Fibroblast of the aortic adventitia (primary cell): ENCODE measurements around the gene SH3PXD2A. TPM values are rescaled to one million over a fixed set of nuclear protein-coding genes. Genes with fewer than 3 reads are reported as not detected.
A peak's percentile ranks its signal among the peaks of the same experiment; 100 is the strongest.
"Not testable (repeated sequence)": the region's sequence is repeated elsewhere in the genome, so short reads cannot be mapped to it uniquely, and the experiment has no call there.

Experiments used
- DNase-seq: peaks from one replicate; pipeline ENCODE4 v3.0.0-alpha.2; 2010; ENCODE audit warnings: low read depth
- H3K4me3 ChIP-seq: 2 replicates; pipeline ENCODE4 v1.5.1; 2011; ENCODE audit warnings: low read depth, mild to moderate bottlenecking, control low read depth, low read length, moderate library complexity
- CTCF ChIP-seq: IDR thresholded peaks from 2 replicates; pipeline ENCODE4 v1.5.1; 2011; ENCODE audit warnings: mild to moderate bottlenecking, low read length, control low read depth, inconsistent platforms; ENCODE audit not compliant: insufficient read depth
- total RNA-seq: library from RNA; depleted of rRNA; stranded (reverse); fragments of >200 nt; gene quantifications from 2 replicates; pipeline ENCODE4 v1.2.3, GENCODE V29; 2012; ENCODE audit warnings: low replicate concordance

The SH3PXD2A gene
- total RNA-seq, 1 donor = 20.4 TPM

GRCh38 chr10:103633846-103634245 lies 221.5 kb downstream of the SH3PXD2A start:
- no peak for DNase-seq
- no peak for TF ChIP-seq CTCF
- H3K4me3 ChIP-seq = no peak overlapping the region

- not testable (repeated sequence) for DNase-seq, H3K4me3 ChIP-seq
Measured at GRCh38 chr10:103632871-103633270, 222.5 kb downstream of the SH3PXD2A start.

- DNase-seq = peak; percentile 54
- no peak overlapping the region for H3K4me3 ChIP-seq
- no peak for TF ChIP-seq CTCF
Measured at GRCh38 chr10:103632247-103632642, 223.1 kb downstream of the SH3PXD2A start.

GRCh38 chr10:103630156-103630555 lies 225.2 kb downstream of the SH3PXD2A start:
- H3K4me3 ChIP-seq = no peak overlapping the region
- no peak for DNase-seq
- TF ChIP-seq CTCF = no peak

GRCh38 chr10:103629581-103629980 lies 225.8 kb downstream of the SH3PXD2A start:
- DNase-seq = no peak
- TF ChIP-seq CTCF = no peak
- H3K4me3 ChIP-seq = no peak overlapping the region

- no peak for TF ChIP-seq CTCF
- DNase-seq = no peak
- no peak overlapping the region for H3K4me3 ChIP-seq
Measured at GRCh38 chr10:103627893-103628292, 227.5 kb downstream of the SH3PXD2A start.

GRCh38 chr10:103627111-103627892 lies 228.1 kb downstream of the SH3PXD2A start:
- no peak for DNase-seq
- no peak overlapping the region for H3K4me3 ChIP-seq
- no peak for TF ChIP-seq CTCF
